MM.1S (cell line): ENCODE measurements around the gene RASGEF1C.

ENCODE experiments used
- EZH2 ChIP-seq: fragments of 300-600 bp; sonication (generic); optimal IDR thresholded peaks from 2 replicates; pipeline ENCODE3; 2017; ENCODE audit warnings: low read depth, mild to moderate bottlenecking, antibody characterized with exemption, low read length, mixed read lengths
- TF ChIP-seq, protein P1 (sequence below): fragments of 300-600 bp; sonication (generic); IDR thresholded peaks from 2 replicates; pipeline ENCODE4 v1.5.1; 2016; ENCODE audit warnings: antibody characterized with exemption, low read length, mixed read lengths

DNA sequence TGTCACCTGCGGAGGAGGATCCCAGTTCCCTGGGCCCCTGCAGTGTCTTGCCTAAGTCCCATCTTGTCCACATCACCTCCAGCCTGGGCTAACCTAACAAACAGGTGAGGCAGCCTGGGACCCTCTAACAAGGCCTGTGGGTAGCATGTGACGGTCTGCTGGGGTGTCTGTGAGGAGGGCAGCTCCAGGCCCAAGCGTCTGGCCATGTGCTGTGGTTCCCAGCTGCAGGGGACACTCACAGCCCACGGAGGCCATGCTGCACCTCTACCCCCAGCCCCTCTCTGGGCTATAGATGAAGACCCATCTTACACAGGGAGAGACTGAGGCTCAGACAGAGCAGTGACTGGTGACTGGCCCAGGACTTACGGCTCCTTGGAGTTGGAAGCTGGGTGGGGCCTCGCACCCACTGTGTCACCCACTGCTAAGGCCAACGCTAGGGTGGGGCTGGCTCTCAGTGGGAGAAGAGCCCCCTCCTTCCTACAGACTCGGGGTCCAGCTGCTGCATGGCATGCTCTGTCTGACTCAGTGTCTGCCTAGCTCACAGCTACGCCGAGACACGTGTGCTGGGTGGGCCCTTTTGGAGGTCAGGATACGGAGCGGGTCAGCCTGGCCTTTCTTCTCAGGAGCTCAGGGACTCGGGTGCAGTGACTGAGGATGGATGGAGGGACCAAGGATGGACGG lies 96.7 kb downstream of the RASGEF1C start:
- TF ChIP-seq, protein P1, sequence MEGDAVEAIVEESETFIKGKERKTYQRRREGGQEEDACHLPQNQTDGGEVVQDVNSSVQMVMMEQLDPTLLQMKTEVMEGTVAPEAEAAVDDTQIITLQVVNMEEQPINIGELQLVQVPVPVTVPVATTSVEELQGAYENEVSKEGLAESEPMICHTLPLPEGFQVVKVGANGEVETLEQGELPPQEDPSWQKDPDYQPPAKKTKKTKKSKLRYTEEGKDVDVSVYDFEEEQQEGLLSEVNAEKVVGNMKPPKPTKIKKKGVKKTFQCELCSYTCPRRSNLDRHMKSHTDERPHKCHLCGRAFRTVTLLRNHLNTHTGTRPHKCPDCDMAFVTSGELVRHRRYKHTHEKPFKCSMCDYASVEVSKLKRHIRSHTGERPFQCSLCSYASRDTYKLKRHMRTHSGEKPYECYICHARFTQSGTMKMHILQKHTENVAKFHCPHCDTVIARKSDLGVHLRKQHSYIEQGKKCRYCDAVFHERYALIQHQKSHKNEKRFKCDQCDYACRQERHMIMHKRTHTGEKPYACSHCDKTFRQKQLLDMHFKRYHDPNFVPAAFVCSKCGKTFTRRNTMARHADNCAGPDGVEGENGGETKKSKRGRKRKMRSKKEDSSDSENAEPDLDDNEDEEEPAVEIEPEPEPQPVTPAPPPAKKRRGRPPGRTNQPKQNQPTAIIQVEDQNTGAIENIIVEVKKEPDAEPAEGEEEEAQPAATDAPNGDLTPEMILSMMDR = no peak
- TF ChIP-seq EZH2 = no peak
